Measurements from ENCODE around the gene ACBD6.

ACBD6 gene

GRCh38 chr1:180259431-180260338, 242.7 kb downstream of the ACBD6 start:
- H3K79me2 ChIP-seq (ENCODE audit: insufficient read depth, low read length) = no peaks in the 10 kb centered on the region
- H3K9ac ChIP-seq (ENCODE audit: low read length) = no peak overlapping the region
- H3K4me2 ChIP-seq (ENCODE audit: low read length) = no peak overlapping the region
- no peak overlapping the region for H3K4me3 ChIP-seq (ENCODE audit: low read depth, low read length, poor library complexity, severe bottlenecking)
- H4K20me1 ChIP-seq (ENCODE audit: insufficient read depth, low read length) = no peaks in the 10 kb centered on the region
- H3K4me1 ChIP-seq (ENCODE audit: insufficient read depth, low read length, severe bottlenecking) = no peaks in the 10 kb centered on the region
- H3K27ac ChIP-seq (ENCODE audit: low read depth, low read length, poor library complexity, severe bottlenecking) = no peak overlapping the region
- no peaks in the 10 kb centered on the region for H3K9me2 ChIP-seq (ENCODE audit: low read depth, low read length)
- H3K9me3 ChIP-seq (ENCODE audit: low read length) = no peaks in the 10 kb centered on the region
- H2AFZ ChIP-seq (ENCODE audit: low read length) = no peak overlapping the region
- no peak for TF ChIP-seq CTCF (IDR thresholded peaks at IDR 0.05; ENCODE audit: low read length)
- TF ChIP-seq EZH2 (IDR thresholded peaks at IDR 0.05; ENCODE audit: borderline replicate concordance, low read length) = no peak
- peaks cover 16% of the 10 kb centered on the region; the same call in 1 of the 2 replicates for H3K27me3 ChIP-seq (ENCODE audit: insufficient read depth, low read length)
- H3K36me3 ChIP-seq (ENCODE audit: insufficient read depth, low read length) = no peaks in the 10 kb centered on the region
- H3F3A ChIP-seq (ENCODE audit: insufficient read depth, low read length) = no peaks in the 10 kb centered on the region

GRCh38 chr1:180258935-180259334, 243.4 kb downstream of the ACBD6 start:
- H3K27ac ChIP-seq (ENCODE audit: low read depth, low read length, poor library complexity, severe bottlenecking) = no peak overlapping the region
- peaks cover 16% of the 10 kb centered on the region; the same call in 1 of the 2 replicates for H3K27me3 ChIP-seq (ENCODE audit: insufficient read depth, low read length)
- H3K4me2 ChIP-seq (ENCODE audit: low read length) = no peak overlapping the region
- H3K36me3 ChIP-seq (ENCODE audit: insufficient read depth, low read length) = no peaks in the 10 kb centered on the region
- H3K9ac ChIP-seq (ENCODE audit: low read length) = no peak overlapping the region
- H3K4me3 ChIP-seq (ENCODE audit: low read depth, low read length, poor library complexity, severe bottlenecking) = no peak overlapping the region
- no peaks in the 10 kb centered on the region for H3K4me1 ChIP-seq (ENCODE audit: insufficient read depth, low read length, severe bottlenecking)
- H4K20me1 ChIP-seq (ENCODE audit: insufficient read depth, low read length) = no peaks in the 10 kb centered on the region
- H3K79me2 ChIP-seq (ENCODE audit: insufficient read depth, low read length) = no peaks in the 10 kb centered on the region
- no peaks in the 10 kb centered on the region for H3K9me2 ChIP-seq (ENCODE audit: low read depth, low read length)
- no peaks in the 10 kb centered on the region for H3K9me3 ChIP-seq (ENCODE audit: low read length)
- TF ChIP-seq CTCF (IDR thresholded peaks at IDR 0.05; ENCODE audit: low read length) (no peak), EZH2 (IDR thresholded peaks at IDR 0.05; ENCODE audit: borderline replicate concordance, low read length) (no peak)
- H3F3A ChIP-seq (ENCODE audit: insufficient read depth, low read length) = no peaks in the 10 kb centered on the region
- H2AFZ ChIP-seq (ENCODE audit: low read length) = no peak overlapping the region

GRCh38 chr1:180258290-180258689, 244.1 kb downstream of the ACBD6 start:
- no peaks in the 10 kb centered on the region for H3K36me3 ChIP-seq (ENCODE audit: insufficient read depth, low read length)
- peaks cover 16% of the 10 kb centered on the region; the same call in 1 of the 2 replicates for H3K27me3 ChIP-seq (ENCODE audit: insufficient read depth, low read length)
- no peaks in the 10 kb centered on the region for H3K79me2 ChIP-seq (ENCODE audit: insufficient read depth, low read length)
- H3K9me3 ChIP-seq (ENCODE audit: low read length) = no peaks in the 10 kb centered on the region
- no peaks in the 10 kb centered on the region for H4K20me1 ChIP-seq (ENCODE audit: insufficient read depth, low read length)
- no peaks in the 10 kb centered on the region for H3K9me2 ChIP-seq (ENCODE audit: low read depth, low read length)
- H2AFZ ChIP-seq (ENCODE audit: low read length) = no peak overlapping the region
- H3K4me3 ChIP-seq (ENCODE audit: low read depth, low read length, poor library complexity, severe bottlenecking) = no peak overlapping the region
- no peak overlapping the region for H3K9ac ChIP-seq (ENCODE audit: low read length)
- TF ChIP-seq EZH2 (IDR thresholded peaks at IDR 0.05; ENCODE audit: borderline replicate concordance, low read length) (no peak), CTCF (IDR thresholded peaks at IDR 0.05; ENCODE audit: low read length) (no peak)
- no peaks in the 10 kb centered on the region for H3F3A ChIP-seq (ENCODE audit: insufficient read depth, low read length)
- H3K27ac ChIP-seq (ENCODE audit: low read depth, low read length, poor library complexity, severe bottlenecking) = no peak overlapping the region
- no peaks in the 10 kb centered on the region for H3K4me1 ChIP-seq (ENCODE audit: insufficient read depth, low read length, severe bottlenecking)
- H3K4me2 ChIP-seq (ENCODE audit: low read length) = no peak overlapping the region
